DOHH2 (cell line): ENCODE measurements around the gene TLNRD1.

Experiments
- H3F3A ChIP-seq: fragments of 200-600 bp; sonication (generic), shearing (Covaris generic); 2 replicates; pipeline ENCODE4 v1.6.0; 2016; ENCODE audit warnings: antibody characterized with exemption, mild to moderate bottlenecking; ENCODE audit not compliant: control insufficient read depth, insufficient read depth
- H3K27ac ChIP-seq: fragments of 200-600 bp; sonication (generic); 2 replicates; pipeline ENCODE4 v1.5.1; 2014; ENCODE audit warnings: low read depth, mild to moderate bottlenecking, low read length, moderate library complexity
- H3K27me3 ChIP-seq: fragments of 200-600 bp; sonication (generic); 2 replicates; pipeline ENCODE4 v1.6.1; 2014; ENCODE audit warnings: mild to moderate bottlenecking, low read length, mixed read lengths; ENCODE audit not compliant: control insufficient read depth
- H3K36me3 ChIP-seq: fragments of 200-600 bp; sonication (generic); 2 replicates; pipeline ENCODE4 v1.6.1; 2014; ENCODE audit warnings: mild to moderate bottlenecking, low read length, moderate library complexity, mixed read lengths; ENCODE audit not compliant: control insufficient read depth
- H3K4me1 ChIP-seq: fragments of 200-600 bp; sonication (generic); 2 replicates; pipeline ENCODE4 v1.6.1; 2014; ENCODE audit warnings: mild to moderate bottlenecking, low read length, mixed read lengths; ENCODE audit not compliant: control insufficient read depth
- H3K4me2 ChIP-seq: fragments of 200-600 bp; sonication (generic); 2 replicates; pipeline ENCODE4 v1.6.0; 2014; ENCODE audit warnings: mild to moderate bottlenecking, low read length, moderate library complexity
- H3K4me3 ChIP-seq: fragments of 200-600 bp; sonication (generic); 2 replicates; pipeline ENCODE4 v1.5.1; 2014; ENCODE audit warnings: mild to moderate bottlenecking, low read length, mixed read lengths
- H3K79me2 ChIP-seq: fragments of 200-600 bp; sonication (generic); 2 replicates; pipeline ENCODE4 v1.6.1; 2014; ENCODE audit warnings: mild to moderate bottlenecking, low read length, mixed read lengths; ENCODE audit not compliant: control insufficient read depth
- H3K9me2 ChIP-seq: fragments of 200-600 bp; sonication (generic); replicated peaks from 2 replicates; pipeline ENCODE4 v1.6.1; 2014; ENCODE audit warnings: mild to moderate bottlenecking, low read length, mixed read lengths; ENCODE audit not compliant: control insufficient read depth
- H3K9me3 ChIP-seq: fragments of 200-600 bp; sonication (generic); 2 replicates; pipeline ENCODE4 v1.6.1; 2014; ENCODE audit warnings: antibody characterized with exemption, low read length, mixed read lengths; ENCODE audit not compliant: control insufficient read depth, insufficient read depth
- H4K20me1 ChIP-seq: fragments of 200-600 bp; sonication (generic); 2 replicates; pipeline ENCODE4 v1.6.0; 2014; ENCODE audit warnings: low read depth, mild to moderate bottlenecking, antibody characterized with exemption, low read length, moderate library complexity; ENCODE audit not compliant: control insufficient read depth, insufficient read depth
- EZH2phosphoT487 ChIP-seq: fragments of 200-600 bp; sonication (generic); IDR thresholded peaks from 2 replicates; pipeline ENCODE4 v1.6.1; 2017; ENCODE audit warnings: borderline replicate concordance, mild to moderate bottlenecking, antibody characterized with exemption, low read length, moderate library complexity, mixed read lengths
- TF ChIP-seq, protein P1 (sequence below): fragments of 200-600 bp; sonication (generic); IDR thresholded peaks from one replicate; pipeline ENCODE4 v1.5.1; 2014; ENCODE audit warnings: antibody characterized with exemption, mild to moderate bottlenecking, low read depth, low read length; ENCODE audit not compliant: poor library complexity, severe bottlenecking

The TLNRD1 gene

GRCh38 chr15:81030301-81030750, 29.6 kb downstream of the TLNRD1 start:
- Histone ChIP-seq H3K36me3 (no peaks in the 10 kb centered on the region), H3F3A (no peaks in the 10 kb centered on the region), H3K79me2 (no peaks in the 10 kb centered on the region), H3K4me3 (no peak overlapping the region), H3K4me1 (peaks cover 7% of the 10 kb centered on the region; the same call in 1 of the 2 replicates), H3K9me3 (no peaks in the 10 kb centered on the region), H4K20me1 (no peaks in the 10 kb centered on the region), H3K27ac (no peak overlapping the region), H3K9me2 (no peaks in the 10 kb centered on the region), H3K4me2 (no peak overlapping the region), H3K27me3 (no peaks in the 10 kb centered on the region)
- TF ChIP-seq EZH2phosphoT487: no peak
- TF ChIP-seq, protein P1, sequence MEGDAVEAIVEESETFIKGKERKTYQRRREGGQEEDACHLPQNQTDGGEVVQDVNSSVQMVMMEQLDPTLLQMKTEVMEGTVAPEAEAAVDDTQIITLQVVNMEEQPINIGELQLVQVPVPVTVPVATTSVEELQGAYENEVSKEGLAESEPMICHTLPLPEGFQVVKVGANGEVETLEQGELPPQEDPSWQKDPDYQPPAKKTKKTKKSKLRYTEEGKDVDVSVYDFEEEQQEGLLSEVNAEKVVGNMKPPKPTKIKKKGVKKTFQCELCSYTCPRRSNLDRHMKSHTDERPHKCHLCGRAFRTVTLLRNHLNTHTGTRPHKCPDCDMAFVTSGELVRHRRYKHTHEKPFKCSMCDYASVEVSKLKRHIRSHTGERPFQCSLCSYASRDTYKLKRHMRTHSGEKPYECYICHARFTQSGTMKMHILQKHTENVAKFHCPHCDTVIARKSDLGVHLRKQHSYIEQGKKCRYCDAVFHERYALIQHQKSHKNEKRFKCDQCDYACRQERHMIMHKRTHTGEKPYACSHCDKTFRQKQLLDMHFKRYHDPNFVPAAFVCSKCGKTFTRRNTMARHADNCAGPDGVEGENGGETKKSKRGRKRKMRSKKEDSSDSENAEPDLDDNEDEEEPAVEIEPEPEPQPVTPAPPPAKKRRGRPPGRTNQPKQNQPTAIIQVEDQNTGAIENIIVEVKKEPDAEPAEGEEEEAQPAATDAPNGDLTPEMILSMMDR: no peak

- H3K4me2 ChIP-seq: no peak overlapping the region
- H3K27me3 ChIP-seq: no peaks in the 10 kb centered on the region
- no peaks in the 10 kb centered on the region for H3F3A ChIP-seq
- H3K79me2 ChIP-seq: no peaks in the 10 kb centered on the region
- TF ChIP-seq, protein P1: no peak
- TF ChIP-seq EZH2phosphoT487: no peak
- no peak overlapping the region for H3K27ac ChIP-seq
- H3K9me2 ChIP-seq: no peaks in the 10 kb centered on the region
- no peaks in the 10 kb centered on the region for H4K20me1 ChIP-seq
- H3K4me3 ChIP-seq: no peak overlapping the region
- H3K9me3 ChIP-seq: no peaks in the 10 kb centered on the region
- no peaks in the 10 kb centered on the region for H3K36me3 ChIP-seq
- peaks cover 7% of the 10 kb centered on the region; the same call in 1 of the 2 replicates for H3K4me1 ChIP-seq
Measured at GRCh38 chr15:81031203-81031602, 30.5 kb downstream of the TLNRD1 start.

- no peaks in the 10 kb centered on the region for H3K9me3 ChIP-seq
- no peak overlapping the region for H3K4me3 ChIP-seq
- no peaks in the 10 kb centered on the region for H3K27me3 ChIP-seq
- no peaks in the 10 kb centered on the region for H3K9me2 ChIP-seq
- no peak for TF ChIP-seq EZH2phosphoT487
- TF ChIP-seq, protein P1: no peak
- no peaks in the 10 kb centered on the region for H4K20me1 ChIP-seq
- H3K4me1 ChIP-seq: peaks cover 7% of the 10 kb centered on the region; the same call in 1 of the 2 replicates
- no peak overlapping the region for H3K27ac ChIP-seq
- H3K36me3 ChIP-seq: no peaks in the 10 kb centered on the region
- H3F3A ChIP-seq: no peaks in the 10 kb centered on the region
- no peak overlapping the region for H3K4me2 ChIP-seq
- no peaks in the 10 kb centered on the region for H3K79me2 ChIP-seq
Measured at GRCh38 chr15:81032355-81032754, 31.6 kb downstream of the TLNRD1 start.
